Mucosa of rectum (tissue), 2 donors: ENCODE results near the gene C1QTNF6.

Experiments
- H3K27ac ChIP-seq, 2 donors: one replicate each; pipeline ENCODE4 v1.7.0; 2013; ENCODE audit warnings: inconsistent platforms in 2 of 2, low read depth in 2 of 2, low read length in 2 of 2
- H3K27me3 ChIP-seq, 2 donors: one replicate each; pipeline ENCODE4 v1.7.0; 2013; ENCODE audit warnings: low read length in 2 of 2; ENCODE audit not compliant: control insufficient read depth in 2 of 2, insufficient read depth in 2 of 2
- H3K36me3 ChIP-seq, 2 donors: one replicate each; pipeline ENCODE4 v1.7.0; 2013; ENCODE audit warnings: low read length in 2 of 2; ENCODE audit not compliant: control insufficient read depth in 2 of 2, insufficient read depth in 2 of 2
- H3K4me1 ChIP-seq, 2 donors: one replicate each; pipeline ENCODE4 v1.7.0; 2013; ENCODE audit warnings: low read length in 2 of 2, mild to moderate bottlenecking in 1 of 2; ENCODE audit not compliant: control insufficient read depth in 2 of 2, insufficient read depth in 2 of 2
- H3K4me3 ChIP-seq, 2 donors: one replicate each; pipeline ENCODE4 v1.7.0; 2013; ENCODE audit warnings: low read length in 2 of 2
- H3K9ac ChIP-seq, 2 donors: one replicate each; pipeline ENCODE4 v1.7.0; 2013; ENCODE audit warnings: low read length in 2 of 2, low read depth in 1 of 2, mild to moderate bottlenecking in 1 of 2
- H3K9me3 ChIP-seq, 2 donors: one replicate each; pipeline ENCODE4 v1.7.0; 2013; ENCODE audit warnings: low read length in 2 of 2; ENCODE audit not compliant: control insufficient read depth in 2 of 2
- donor health status: healthy.
- donor health status: Normal muscosa, but diverticular disease.

The C1QTNF6 gene

DNA sequence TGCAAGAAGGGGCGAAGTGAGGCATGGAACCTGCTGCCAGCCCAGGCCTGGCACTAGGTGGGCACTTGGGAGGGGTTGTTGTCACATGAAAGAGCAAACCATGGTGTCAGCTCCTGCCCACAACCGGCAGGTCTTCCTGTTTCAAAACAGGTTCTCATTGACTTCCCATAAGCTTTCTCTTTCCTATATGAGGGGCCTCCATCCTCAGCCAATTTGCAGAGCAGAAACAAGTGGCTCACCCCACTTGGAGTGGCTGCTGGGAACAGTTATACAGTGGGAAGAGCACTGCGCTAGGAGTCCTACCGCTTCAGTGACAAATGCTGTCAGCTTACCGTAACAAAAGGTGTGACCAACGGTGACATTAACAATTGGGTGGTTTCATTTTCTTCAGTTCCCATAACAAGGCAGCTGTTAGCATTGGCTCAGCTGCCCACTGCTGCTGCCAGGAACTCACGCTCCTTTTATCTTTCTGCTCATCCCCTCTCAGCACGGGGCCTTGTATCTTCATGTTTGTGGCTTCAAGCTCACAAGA is 34.5 kb upstream of the C1QTNF6 start:
- Histone ChIP-seq H3K27ac (peak overlapping the region in 1 of 2 donors; percentile 75), H3K27me3 (no peaks in the 10 kb centered on the region), H3K9me3 (no peaks in the 10 kb centered on the region), H3K9ac (no peak overlapping the region), H3K4me1 (peaks cover 4 to 16% of the 10 kb centered on the region in 2 donors), H3K36me3 (peaks cover 0 to 2% of the 10 kb centered on the region in 2 donors), H3K4me3 (no peak overlapping the region)

DNA sequence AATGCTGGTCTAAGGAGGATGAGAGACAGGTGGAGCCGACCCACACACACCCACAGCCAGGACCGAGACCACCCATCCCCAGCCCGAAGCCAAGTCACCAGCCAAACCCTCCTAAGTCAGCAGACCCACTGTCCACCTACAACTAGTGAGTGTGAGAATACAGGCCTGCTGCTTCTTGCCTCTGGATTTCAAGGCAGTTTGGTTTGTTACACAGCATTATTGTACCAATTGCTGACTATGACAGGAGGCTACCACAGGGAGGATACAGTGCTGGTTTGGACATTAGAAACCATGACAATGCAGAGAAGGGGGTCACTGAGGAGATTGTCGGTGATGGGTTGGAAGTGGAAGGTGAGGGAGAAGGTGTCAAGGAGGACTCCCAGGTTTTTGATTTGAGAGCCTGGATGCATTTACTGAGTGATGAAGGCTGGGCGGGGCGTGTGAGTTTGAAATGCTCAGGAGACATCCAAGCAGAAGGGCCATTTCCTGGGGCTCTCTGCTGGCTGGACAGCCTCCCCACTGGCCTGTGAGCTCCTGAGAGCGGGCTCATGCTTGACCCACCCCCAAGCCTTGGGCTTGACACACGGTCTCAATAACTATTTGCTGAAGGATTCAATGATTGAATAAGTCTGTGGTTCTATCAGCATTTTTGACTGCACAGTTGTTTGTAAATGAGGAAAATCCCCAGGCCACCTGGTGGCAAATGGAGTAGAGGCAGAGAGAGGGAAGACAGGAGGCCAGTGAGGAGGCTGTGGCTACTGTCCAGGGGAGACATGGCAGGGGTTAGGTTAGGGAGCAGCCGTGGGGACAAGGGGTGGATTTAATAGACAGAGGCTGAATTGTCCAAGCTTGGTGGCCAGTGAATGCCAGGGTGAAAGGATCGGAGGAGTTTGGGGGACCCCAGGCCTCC is 33.6 kb upstream of the C1QTNF6 start:
- H3K36me3 ChIP-seq, result peaks cover 0 to 2% of the 10 kb centered on the region in 2 donors
- H3K27me3 ChIP-seq, result no peaks in the 10 kb centered on the region
- no peak overlapping the region for H3K4me3 ChIP-seq
- no peaks in the 10 kb centered on the region for H3K9me3 ChIP-seq
- peak overlapping the region in 1 of 2 donors; percentile 75 for H3K27ac ChIP-seq
- H3K9ac ChIP-seq, result no peak overlapping the region
- H3K4me1 ChIP-seq, result peaks cover 4 to 16% of the 10 kb centered on the region in 2 donors

DNA sequence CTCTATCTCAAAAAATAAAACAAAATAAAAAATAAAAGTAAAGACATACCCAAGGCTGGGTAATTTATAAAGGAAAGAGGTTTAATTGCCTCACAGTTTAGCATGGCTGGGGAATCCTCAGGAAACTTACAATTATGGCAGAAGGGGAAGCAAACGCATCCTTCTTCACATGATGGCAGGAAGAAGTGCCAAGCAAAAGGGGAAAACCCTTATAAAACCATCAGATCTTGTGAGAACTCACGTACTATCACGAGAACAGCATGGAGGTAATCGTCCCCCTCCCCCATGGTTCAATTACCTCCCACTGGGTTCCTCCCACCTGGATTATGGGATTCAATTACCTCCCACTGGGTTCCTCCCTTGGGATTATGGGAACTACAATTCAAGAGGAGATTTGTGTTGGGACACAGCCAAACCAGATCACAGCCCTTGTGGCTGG is 32.5 kb upstream of the C1QTNF6 start:
- Histone ChIP-seq H3K27ac (peak overlapping the region in 1 of 2 donors; percentile 56), H3K9ac (no peak overlapping the region), H3K4me3 (no peak overlapping the region)

DNA sequence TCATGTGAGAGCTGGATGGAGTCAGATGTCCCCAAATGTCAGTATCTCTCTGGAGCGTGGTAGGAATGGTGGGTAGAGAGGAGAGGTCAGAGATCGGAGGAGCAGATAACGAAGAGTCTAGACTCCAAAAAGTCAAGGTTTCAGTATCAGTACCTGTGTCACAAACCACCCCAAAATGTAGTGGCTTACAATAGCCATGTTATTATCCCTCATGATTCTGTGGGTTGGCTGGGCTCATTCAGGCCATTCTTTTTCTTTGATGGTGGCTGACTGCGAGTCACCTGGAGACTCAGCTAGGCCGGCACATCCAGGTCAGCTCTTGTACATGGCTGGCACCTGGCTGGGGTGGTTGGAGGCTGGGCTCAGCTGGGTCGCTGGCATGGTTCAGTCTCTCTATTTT is 31.5 kb upstream of the C1QTNF6 start:
- Histone ChIP-seq H3K9ac (peak overlapping the region in 1 of 2 donors; percentile 28), H3K9me3 (no peaks in the 10 kb centered on the region), H3K27ac (peak overlapping the region; percentile 66 to 80), H3K36me3 (no peaks in the 10 kb centered on the region), H3K27me3 (no peaks in the 10 kb centered on the region), H3K4me3 (peak overlapping the region in 1 of 2 donors; percentile 14), H3K4me1 (peaks cover 4 to 16% of the 10 kb centered on the region in 2 donors)

More for the DNA sequence above, 32.5 kb upstream of the C1QTNF6 start:
- Histone ChIP-seq H3K27me3 (no peaks in the 10 kb centered on the region), H3K4me1 (peaks cover 4 to 16% of the 10 kb centered on the region in 2 donors), H3K36me3 (no peaks in the 10 kb centered on the region), H3K9me3 (no peaks in the 10 kb centered on the region)

DNA sequence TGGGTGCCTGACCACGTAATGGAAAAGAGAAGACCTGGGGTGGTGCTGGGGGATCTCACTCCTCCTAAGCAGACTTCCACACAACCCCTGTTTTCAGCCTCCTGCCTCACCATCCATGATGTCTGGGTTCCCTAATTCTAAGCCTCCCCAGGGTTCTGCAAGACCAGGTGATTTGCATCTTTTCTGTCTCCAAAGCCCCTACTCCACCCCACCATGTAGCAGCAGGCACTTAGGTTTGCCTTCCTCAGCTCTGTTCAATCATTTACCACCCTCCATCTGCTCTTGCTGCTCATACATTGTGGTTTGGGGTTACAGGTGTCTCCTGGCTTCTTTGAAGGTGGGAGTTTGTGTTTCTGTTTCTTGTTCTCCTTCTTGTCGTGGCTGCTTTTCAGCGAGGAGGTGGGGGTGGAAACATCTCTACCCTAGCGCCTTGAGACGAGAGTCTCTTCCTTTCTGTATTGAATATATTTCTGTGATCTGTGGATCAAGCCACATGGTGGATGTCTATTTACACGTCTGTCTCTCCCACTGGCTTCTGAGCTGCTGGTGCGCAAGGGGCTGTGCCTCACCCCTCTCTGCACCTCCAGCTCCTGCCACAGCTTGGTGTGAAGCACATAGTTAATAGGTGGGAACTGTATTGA is 30.8 kb upstream of the C1QTNF6 start:
- Histone ChIP-seq H3K9ac (peak overlapping the region in 1 of 2 donors; percentile 28), H3K4me1 (peaks cover 4 to 10% of the 10 kb centered on the region in 2 donors), H3K9me3 (no peaks in the 10 kb centered on the region), H3K27me3 (no peaks in the 10 kb centered on the region), H3K4me3 (peak overlapping the region in 1 of 2 donors; percentile 14), H3K36me3 (no peaks in the 10 kb centered on the region), H3K27ac (peak overlapping the region; percentile 66 to 80)

DNA sequence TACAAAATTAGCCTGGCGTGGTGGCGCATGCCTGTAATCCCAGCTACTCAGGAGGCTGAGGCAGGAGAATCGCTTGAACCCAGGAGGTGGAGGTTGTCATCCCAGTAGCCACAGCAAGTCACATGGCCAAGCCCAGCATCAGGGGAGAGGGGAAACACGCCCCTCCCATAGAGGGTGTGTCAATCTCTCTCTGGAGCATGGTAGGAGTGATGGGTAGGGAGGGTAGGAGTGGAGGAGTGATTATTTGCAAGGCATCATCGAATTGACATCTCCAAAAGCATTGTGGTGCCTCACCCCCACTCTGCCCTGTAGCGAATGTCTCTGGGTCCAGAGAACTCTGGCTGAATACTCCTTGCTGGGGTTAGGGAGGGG is 30.3 kb upstream of the C1QTNF6 start:
- peak overlapping the region in 1 of 2 donors; percentile 77 for H3K27ac ChIP-seq

DNA sequence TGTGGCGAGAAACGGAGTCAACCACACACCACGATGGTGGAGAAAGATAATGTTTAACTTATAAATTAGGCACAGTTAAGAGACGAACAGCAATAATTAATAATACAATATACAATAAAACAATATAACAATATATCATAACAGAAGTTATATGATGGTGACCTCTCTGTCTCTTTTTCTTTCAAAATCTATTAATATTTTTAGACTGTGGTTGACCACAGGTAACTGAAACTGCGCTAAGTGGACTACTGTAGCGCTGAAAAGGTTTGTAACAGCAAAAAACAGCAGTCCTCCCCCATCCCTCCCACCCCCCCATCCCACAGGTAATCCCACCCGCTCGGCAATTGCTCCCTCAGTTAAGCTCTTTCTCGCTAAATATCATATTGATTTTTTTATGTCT is 27.8 kb upstream of the C1QTNF6 start:
- Histone ChIP-seq H3K4me3 (no peak overlapping the region), H3K4me1 (peaks cover 0 to 5% of the 10 kb centered on the region in 2 donors), H3K27me3 (no peaks in the 10 kb centered on the region), H3K27ac (no peak overlapping the region), H3K36me3 (no peaks in the 10 kb centered on the region), H3K9me3 (no peaks in the 10 kb centered on the region), H3K9ac (no peak overlapping the region)

More for the DNA sequence above, 30.3 kb upstream of the C1QTNF6 start:
- H3K4me1 ChIP-seq, result peaks cover 0 to 8% of the 10 kb centered on the region in 2 donors
- H3K4me3 ChIP-seq, result no peak overlapping the region
- no peaks in the 10 kb centered on the region for H3K36me3 ChIP-seq
- H3K9me3 ChIP-seq, result no peaks in the 10 kb centered on the region
- no peak overlapping the region for H3K9ac ChIP-seq
- H3K27me3 ChIP-seq, result no peaks in the 10 kb centered on the region

DNA sequence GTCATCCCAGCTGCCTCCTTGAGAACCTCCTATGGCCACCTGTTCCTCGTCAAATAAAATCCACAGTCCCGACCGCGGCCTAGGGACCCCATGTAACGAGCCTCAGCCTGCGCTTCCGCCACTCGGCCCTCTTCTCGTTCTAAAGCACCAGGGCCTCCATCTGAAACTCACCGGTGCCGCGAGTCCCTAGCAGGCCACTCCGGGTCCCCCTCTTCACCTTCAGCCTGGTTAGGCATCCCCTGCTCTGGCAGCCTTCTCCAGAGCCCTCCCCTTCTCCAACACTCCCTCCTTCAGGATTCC is 26.6 kb upstream of the C1QTNF6 start:
- Histone ChIP-seq H3K9ac (no peak overlapping the region), H3K27me3 (no peaks in the 10 kb centered on the region), H3K9me3 (no peaks in the 10 kb centered on the region), H3K4me1 (no peaks in the 10 kb centered on the region), H3K36me3 (no peaks in the 10 kb centered on the region), H3K27ac (no peak overlapping the region), H3K4me3 (no peak overlapping the region)

DNA sequence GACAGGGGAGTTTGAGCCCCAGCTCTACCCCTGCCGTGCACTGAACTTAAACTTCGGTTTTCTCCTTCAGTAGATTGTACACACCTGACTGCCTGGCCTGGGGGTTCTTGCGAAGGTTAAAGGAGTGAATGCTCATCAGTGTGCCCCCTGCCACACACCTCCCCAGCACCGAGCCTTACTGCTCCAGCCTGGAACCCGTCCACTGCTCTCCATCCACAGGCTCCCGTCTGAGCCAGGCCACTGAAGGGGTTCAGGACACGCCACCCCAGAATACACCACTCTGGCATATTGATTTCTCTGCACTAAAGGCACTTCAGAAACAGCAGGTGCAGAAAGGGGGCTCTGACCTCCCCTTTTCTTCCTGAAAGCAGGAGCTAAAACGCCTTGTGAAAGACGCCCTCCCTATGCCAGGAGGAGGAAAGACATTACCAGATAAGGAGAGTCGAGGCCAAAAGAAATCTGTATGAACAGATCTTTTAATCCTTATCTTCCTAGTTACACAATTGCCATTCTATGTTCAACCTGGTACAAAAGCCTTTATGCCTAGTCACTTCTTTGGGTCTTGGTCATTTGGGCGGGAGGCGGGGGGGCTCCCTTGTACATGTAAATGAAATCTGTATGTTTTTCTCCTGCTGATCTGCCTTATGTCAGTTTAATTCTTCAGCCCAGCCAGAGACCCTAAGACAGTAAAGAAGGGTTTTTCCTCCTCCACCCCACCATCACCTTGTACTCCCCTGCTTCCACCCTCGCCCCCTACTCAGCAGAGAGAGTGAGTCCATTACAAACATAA is 26.1 kb upstream of the C1QTNF6 start:
- Histone ChIP-seq H3K27me3 (no peaks in the 10 kb centered on the region), H3K9ac (no peak overlapping the region), H3K4me1 (no peaks in the 10 kb centered on the region), H3K4me3 (no peak overlapping the region), H3K36me3 (no peaks in the 10 kb centered on the region), H3K27ac (no peak overlapping the region), H3K9me3 (no peaks in the 10 kb centered on the region)
